ENCODE results near the gene RRAD.
A peak's percentile ranks its signal among the peaks of the same experiment; 100 is the strongest.
"Not testable (repeated sequence)": the region's sequence is repeated elsewhere in the genome, so short reads cannot be mapped to it uniquely, and the experiment has no call there.

The RRAD gene

GRCh38 chr16:66950437-66950836 is 25.1 kb upstream of the RRAD start:
- DNase-seq, result no peak

- DNase-seq, result no peak
Measured at GRCh38 chr16:66949472-66949871, 24.1 kb upstream of the RRAD start.

- no peak for DNase-seq
Measured at GRCh38 chr16:66948837-66949225, 23.5 kb upstream of the RRAD start.

GRCh38 chr16:66948134-66948836 is 22.9 kb upstream of the RRAD start:
- DNase-seq, result no peak

- DNase-seq, result peak; percentile 63 to 69
Measured at GRCh38 chr16:66947302-66948065, 22.1 kb upstream of the RRAD start.

- no peak for DNase-seq
Measured at GRCh38 chr16:66946974-66947301, 21.6 kb upstream of the RRAD start.

- no peak for DNase-seq
Measured at GRCh38 chr16:66946541-66946940, 21.2 kb upstream of the RRAD start.

- no peak for DNase-seq
Measured at GRCh38 chr16:66945939-66946338, 20.6 kb upstream of the RRAD start.

- not testable (repeated sequence) for DNase-seq
Measured at GRCh38 chr16:66944971-66945370, 19.6 kb upstream of the RRAD start.

GRCh38 chr16:66944054-66944441 is 18.7 kb upstream of the RRAD start:
- no peak for DNase-seq

GRCh38 chr16:66943426-66944053 is 18.2 kb upstream of the RRAD start:
- no peak for DNase-seq

- DNase-seq, result no peak
Measured at GRCh38 chr16:66942981-66943380, 17.6 kb upstream of the RRAD start.

GRCh38 chr16:66940236-66940635 is 14.9 kb upstream of the RRAD start:
- DNase-seq, result no peak

GRCh38 chr16:66939366-66939765 is 14.0 kb upstream of the RRAD start:
- no peak for DNase-seq

GRCh38 chr16:66937725-66938337 is 12.5 kb upstream of the RRAD start:
- DNase-seq, result no peak

- no peak for DNase-seq
Measured at GRCh38 chr16:66936889-66937554, 11.7 kb upstream of the RRAD start.

- no peak for DNase-seq
Measured at GRCh38 chr16:66936462-66936861, 11.1 kb upstream of the RRAD start.

- DNase-seq, result no peak
Measured at GRCh38 chr16:66935314-66936011, 10.1 kb upstream of the RRAD start, which contains the start of gene CES2. Gene CES2 (plus strand): TSS chr16:66935516. CDS start chr16:66935636, 120 bp downstream.

GRCh38 chr16:66934839-66935313 is 9.5 kb upstream of the RRAD start:
- not testable (repeated sequence) for DNase-seq

- peak; percentile 55 to 80 for DNase-seq
Measured at GRCh38 chr16:66934138-66934838, 9.0 kb upstream of the RRAD start, which contains the start of gene CIAO2B. Gene CIAO2B (minus strand): TSS chr16:66934402. CDS start chr16:66934364, 38 bp downstream.

GRCh38 chr16:66933776-66934137 is 8.4 kb upstream of the RRAD start:
- no peak for DNase-seq

- DNase-seq, result no peak
Measured at GRCh38 chr16:66932076-66932475, 6.7 kb upstream of the RRAD start.

Data from NCI-H2081 (cell line).